ENCODE results near the gene RBPJ.

Gene RBPJ

DNA sequence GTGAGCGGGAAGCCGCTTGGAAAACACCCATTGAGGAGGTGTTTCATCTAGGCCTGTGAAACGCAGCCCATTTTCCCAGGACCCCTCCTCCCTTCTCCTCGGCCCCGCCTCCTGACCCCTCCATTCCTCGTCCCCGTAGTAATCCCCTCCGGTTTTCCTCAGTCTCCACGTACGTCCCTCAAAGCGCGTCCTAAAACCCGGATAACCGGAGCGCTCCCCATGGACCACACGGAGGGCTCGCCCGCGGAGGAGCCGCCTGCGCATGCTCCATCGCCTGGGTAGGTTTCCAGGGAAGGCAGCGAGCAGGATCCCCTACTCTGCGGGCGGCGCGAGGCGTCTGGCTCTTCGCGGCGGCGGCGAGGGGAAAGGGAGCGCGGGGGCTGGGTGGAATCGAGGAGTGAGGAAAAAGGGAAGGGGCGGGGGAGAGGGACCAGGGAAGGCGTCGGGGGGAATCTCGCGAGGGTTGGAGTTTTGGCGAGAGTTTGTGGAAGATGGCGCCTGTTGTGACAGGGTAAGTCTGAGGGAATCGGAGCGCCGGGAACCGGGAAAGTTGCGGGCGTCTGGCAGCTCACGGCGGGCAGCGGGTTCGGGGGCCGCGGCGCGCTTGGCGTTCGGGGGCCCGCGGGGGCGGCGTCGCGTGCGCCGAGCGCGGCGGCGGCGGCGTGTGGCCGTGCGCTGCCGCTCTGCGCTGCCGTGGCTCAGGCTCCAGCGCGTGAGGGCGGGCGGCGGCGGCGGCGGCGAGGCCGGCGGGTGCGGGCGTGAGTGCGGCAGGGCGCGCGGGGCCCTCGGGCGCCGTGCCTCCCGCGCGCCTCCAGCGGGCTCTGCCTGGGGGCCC lies at the start of gene RBPJ:
Gene RBPJ (plus strand): TSS at position 477 of the 835 bp plus-strand sequence. CDS start 15 bp downstream, at position 492.
- DNase-seq (ENCODE audit: low read depth in 3 of 3, low spot score in 1 of 3), result peak; percentile 55 to 65 (median 64)

DNA sequence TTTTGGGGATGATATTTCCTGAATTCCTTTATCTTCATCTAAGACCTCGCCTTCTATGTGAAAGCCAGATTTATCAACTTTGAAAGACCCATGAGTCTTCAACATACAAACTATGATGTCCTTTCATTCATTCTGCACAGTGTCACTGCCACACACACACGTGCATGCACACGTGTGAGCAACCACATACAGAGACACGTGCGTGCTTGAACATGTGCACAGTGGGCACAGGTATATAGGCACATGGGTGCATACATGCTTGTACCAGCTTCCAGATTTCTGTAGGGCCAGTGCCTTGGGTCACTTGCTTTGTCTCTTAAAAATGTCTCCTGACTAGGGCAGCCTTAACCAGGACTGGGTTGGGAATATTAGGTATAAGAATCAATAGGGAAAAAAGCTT lies 49.1 kb upstream of the RBPJ start:
- DNase-seq (ENCODE audit: low read depth in 3 of 3, low spot score in 1 of 3), result no peak

- no peak for DNase-seq (ENCODE audit: low read depth in 3 of 3, low spot score in 1 of 3)
These were observed 47.9 kb upstream of the RBPJ start for GRCh38 chr4:26272654-26273615.

DNA sequence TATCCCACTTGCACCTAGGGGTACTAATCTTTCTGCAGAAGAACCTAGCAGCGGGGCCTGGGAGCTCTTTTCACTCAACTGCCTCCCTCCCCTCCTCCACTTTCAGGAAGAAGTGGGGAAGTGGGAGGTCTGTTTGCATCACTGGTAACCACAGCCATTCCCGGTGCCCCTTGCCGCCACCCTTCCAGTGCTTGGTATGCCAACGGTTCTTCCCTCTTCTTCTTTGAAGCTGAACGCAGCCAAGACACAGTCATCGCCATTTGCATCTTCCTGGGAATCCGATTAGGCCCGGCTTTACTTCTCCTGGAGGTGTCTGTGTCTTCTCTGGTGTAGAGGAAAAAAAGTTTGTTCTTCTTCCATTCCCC lies 47.2 kb upstream of the RBPJ start:
- DNase-seq (ENCODE audit: low read depth in 3 of 3, low spot score in 1 of 3), result no peak

GRCh38 chr4:26275281-26275680 lies 45.5 kb upstream of the RBPJ start:
- no peak for DNase-seq (ENCODE audit: low read depth in 3 of 3, low spot score in 1 of 3)

DNA sequence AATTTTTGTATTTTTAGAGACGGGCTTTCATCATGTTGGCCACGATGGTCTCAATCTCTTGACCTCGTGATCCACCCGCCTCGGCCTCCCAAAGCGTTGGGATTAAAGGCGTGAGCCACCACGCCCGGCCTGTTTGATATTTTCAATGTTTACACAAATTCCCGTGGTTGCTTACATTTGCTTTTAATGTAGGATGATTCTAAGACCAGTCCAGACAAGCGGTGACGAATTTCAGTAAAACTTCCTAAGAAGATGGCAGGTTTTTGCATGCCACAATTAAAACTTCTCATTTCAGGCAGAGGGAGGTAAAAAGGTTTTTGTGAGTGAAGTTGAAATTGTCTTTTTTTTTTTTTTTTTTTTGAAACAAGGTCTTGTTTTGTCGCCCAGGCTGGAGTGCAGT lies 41.4 kb upstream of the RBPJ start:
- no peak for DNase-seq (ENCODE audit: low read depth in 3 of 3, low spot score in 1 of 3)

DNA sequence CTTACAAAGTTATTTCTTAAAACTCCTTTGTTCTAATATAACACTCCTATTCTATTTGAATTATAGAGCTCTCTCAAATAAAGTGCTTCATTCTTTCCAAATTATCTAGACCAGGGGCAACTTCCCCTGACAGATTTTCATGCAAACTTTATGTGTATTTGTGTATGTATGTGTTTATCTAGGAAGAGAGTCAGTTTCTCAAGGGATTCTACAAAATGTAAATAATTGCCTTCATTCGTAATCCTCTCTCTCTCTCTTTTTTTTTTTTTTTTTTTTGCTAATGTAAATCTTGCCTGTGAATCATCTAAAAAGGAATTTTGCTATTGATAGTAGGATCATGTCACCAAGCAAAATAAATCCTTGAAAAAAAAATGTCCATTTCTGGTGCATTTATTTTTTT lies 38.9 kb upstream of the RBPJ start:
- no peak for DNase-seq (ENCODE audit: low read depth in 3 of 3, low spot score in 1 of 3)

DNA sequence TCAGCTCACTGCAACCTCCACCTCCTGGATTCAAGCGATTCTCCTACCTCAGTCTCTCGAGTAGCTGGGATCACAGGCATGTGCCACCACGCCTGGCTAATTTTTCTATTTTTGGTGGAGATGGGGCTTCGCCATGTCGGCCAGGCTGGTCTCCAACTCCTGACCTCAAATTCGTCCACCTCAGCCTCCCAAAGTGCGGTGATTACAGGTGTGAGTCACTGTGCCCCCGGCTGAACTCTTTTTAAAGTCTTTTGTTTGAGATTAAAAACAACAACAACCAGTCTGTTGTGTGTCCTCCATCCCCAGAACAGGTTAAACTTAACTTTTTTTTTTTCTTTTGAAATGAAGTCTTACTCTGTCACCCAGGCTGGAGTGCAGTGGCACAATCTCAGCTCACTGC lies 36.3 kb upstream of the RBPJ start:
- DNase-seq (ENCODE audit: low read depth in 3 of 3, low spot score in 1 of 3), result no peak

DNA sequence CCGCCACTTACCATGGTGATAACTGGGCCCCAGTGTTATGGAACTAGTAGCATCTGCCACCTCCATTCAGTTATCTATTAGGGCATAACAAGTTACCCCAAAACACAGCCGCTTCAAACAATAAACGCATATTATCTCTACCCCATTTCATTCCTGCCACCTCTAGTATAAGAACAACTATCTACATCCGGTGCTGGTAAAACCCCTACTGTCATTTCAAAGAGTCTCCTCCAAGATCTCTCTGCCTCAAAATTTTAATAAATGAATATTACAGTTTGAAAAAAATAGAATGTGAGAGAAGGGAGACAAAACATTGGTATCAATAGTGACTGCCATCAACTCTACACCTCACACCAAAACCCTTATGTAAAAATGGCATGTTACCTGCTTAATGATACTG lies 35.5 kb upstream of the RBPJ start:
- no peak for DNase-seq (ENCODE audit: low read depth in 3 of 3, low spot score in 1 of 3)

GRCh38 chr4:26287756-26288155 lies 33.1 kb upstream of the RBPJ start:
- DNase-seq (ENCODE audit: low read depth in 3 of 3, low spot score in 1 of 3), result no peak

- no peak for DNase-seq (ENCODE audit: low read depth in 3 of 3, low spot score in 1 of 3)
These were observed 32.4 kb upstream of the RBPJ start for GRCh38 chr4:26288355-26288909.

- no peak for DNase-seq (ENCODE audit: low read depth in 3 of 3, low spot score in 1 of 3)
These were observed 31.4 kb upstream of the RBPJ start for GRCh38 chr4:26289401-26289800.

DNA sequence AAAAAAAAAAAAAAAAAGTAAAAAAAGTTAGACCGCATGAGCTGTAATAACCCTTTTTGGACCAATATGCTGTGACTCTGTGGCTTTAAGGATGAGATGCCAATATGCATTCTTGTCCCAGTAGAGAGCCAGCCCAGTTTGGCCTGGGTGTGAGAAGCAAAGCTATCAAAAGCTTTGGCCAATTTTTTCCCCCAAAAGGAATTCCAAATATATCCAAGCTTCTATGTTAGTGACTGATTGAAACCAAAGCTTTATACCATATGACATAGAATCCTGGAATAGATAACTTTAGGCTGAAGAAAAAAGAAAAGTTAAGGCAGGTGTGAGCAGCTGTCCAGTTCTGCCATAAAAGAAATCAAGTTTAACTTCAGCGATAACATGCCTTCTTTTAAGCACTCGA lies 30.5 kb upstream of the RBPJ start:
- no peak for DNase-seq (ENCODE audit: low read depth in 3 of 3, low spot score in 1 of 3)

GRCh38 chr4:26294904-26295303 lies 25.9 kb upstream of the RBPJ start:
- DNase-seq (ENCODE audit: low read depth in 3 of 3, low spot score in 1 of 3), result no peak

DNA sequence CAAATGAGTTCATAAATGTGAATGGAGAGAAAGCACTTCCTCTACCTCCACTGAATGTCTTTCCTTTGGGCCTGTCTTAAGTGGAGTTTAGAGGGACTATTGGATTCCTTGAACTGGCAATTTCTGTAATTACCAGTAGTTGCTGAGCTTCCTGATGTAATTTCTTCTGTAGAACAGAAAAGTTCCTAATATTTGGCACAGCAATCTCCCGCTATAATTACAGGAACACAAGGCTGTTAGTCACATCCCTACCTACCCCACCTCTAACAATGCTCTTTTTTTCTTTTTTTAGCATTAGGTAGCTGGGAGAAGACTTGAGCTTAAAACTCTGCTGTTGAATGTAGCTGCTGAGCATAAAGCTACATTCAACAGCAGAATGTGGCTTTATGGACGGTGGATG lies 24.8 kb upstream of the RBPJ start:
- no peak for DNase-seq (ENCODE audit: low read depth in 3 of 3, low spot score in 1 of 3)

- no peak for DNase-seq (ENCODE audit: low read depth in 3 of 3, low spot score in 1 of 3)
These were observed 24.3 kb upstream of the RBPJ start for GRCh38 chr4:26296514-26296913.

- no peak for DNase-seq (ENCODE audit: low read depth in 3 of 3, low spot score in 1 of 3)
These were observed 23.6 kb upstream of the RBPJ start for GRCh38 chr4:26297219-26297618.

- no peak for DNase-seq (ENCODE audit: low read depth in 3 of 3, low spot score in 1 of 3)
These were observed 22.4 kb upstream of the RBPJ start for GRCh38 chr4:26298198-26298947.

GRCh38 chr4:26299254-26299882 lies 21.4 kb upstream of the RBPJ start:
- no peak for DNase-seq (ENCODE audit: low read depth in 3 of 3, low spot score in 1 of 3)

Data from stimulated activated CD4-positive, alpha-beta T cell treated with anti-CD3 and anti-CD28 coated beads, TNF-alpha, amount 100 ng/mL, for 1 hour (primary cell).